Astrocyte (in vitro differentiated cells and primary cell): ENCODE results near the gene APBA2.

Source experiments
- CTCF ChIP-seq: IDR thresholded peaks from 2 replicates; pipeline ENCODE4 v1.5.1; 2011; ENCODE audit warnings: low read depth, mild to moderate bottlenecking, inconsistent platforms, low read length, moderate library complexity; ENCODE audit not compliant: insufficient read depth
- EZH2 ChIP-seq: IDR thresholded peaks from 2 replicates; pipeline ENCODE4 v1.6.1; 2012; ENCODE audit warnings: mild to moderate bottlenecking, low read length, inconsistent platforms; ENCODE audit not compliant: insufficient read depth

- TF ChIP-seq CTCF (no peak), EZH2 (no peak)
These were observed 162.2 kb downstream of the APBA2 start for GRCh38 chr15:29048011-29048410.
